Left ventricle myocardium inferior (tissue), 1 donor: ENCODE measurements around the gene UQCC2. TPM values are rescaled to one million over a fixed set of nuclear protein-coding genes. Genes with fewer than 3 reads are reported as not detected.

Experiments used
- DNase-seq: peaks from one replicate; pipeline ENCODE4 v3.0.0-alpha.2; 2020
- H3K27ac ChIP-seq: fragments of 200-600 bp; replicated peaks from 2 replicates; pipeline ENCODE4 v1.8.0; 2021
- H3K27me3 ChIP-seq: fragments of 200-600 bp; 2 replicates; pipeline ENCODE4 v1.8.0; 2021; ENCODE audit warnings: low read depth
- H3K36me3 ChIP-seq: fragments of 200-600 bp; 2 replicates; pipeline ENCODE4 v1.8.0; 2021
- H3K4me1 ChIP-seq: fragments of 200-600 bp; 2 replicates; pipeline ENCODE4 v1.8.0; 2021
- H3K4me3 ChIP-seq: fragments of 200-600 bp; 2 replicates; pipeline ENCODE4 v1.8.0; 2021; ENCODE audit warnings: mild to moderate bottlenecking, moderate library complexity
- H3K9me3 ChIP-seq: fragments of 200-600 bp; replicated peaks from 2 replicates; pipeline ENCODE4 v1.8.0; 2021
- intact Hi-C: fragments of 100-400 bp; cut with micrococcal nuclease; formaldehyde crosslinking; loops from one replicate; pipeline ENCODE4 v1.11.0; 2022
- total RNA-seq: library from RNA; stranded (reverse); fragmentation: NEBNext Ultra II Directional; extraction: Animal tissue kit (Norgen Biotek cat#: 25700); gene quantifications from one replicate; pipeline ENCODE4 v1.2.1, GENCODE V29; 2021
- TF ChIP-seq, protein P1 (sequence below): fragments of 200-600 bp; IDR thresholded peaks from 2 replicates; pipeline ENCODE4 v1.8.0; 2021; ENCODE audit warnings: antibody characterized with exemption, mild to moderate bottlenecking, borderline replicate concordance
- donor health status: DM: no; HTN: yes; CAD: no; lungs with severe emphysema.

The UQCC2 gene
- total RNA-seq, 1 donor from 2014 or later: 199 TPM

GRCh38 chr6:33684428-33684896, 27.0 kb downstream of the UQCC2 start:
- H3K4me1 ChIP-seq: no peaks in the 10 kb centered on the region
- TF ChIP-seq, protein P1, sequence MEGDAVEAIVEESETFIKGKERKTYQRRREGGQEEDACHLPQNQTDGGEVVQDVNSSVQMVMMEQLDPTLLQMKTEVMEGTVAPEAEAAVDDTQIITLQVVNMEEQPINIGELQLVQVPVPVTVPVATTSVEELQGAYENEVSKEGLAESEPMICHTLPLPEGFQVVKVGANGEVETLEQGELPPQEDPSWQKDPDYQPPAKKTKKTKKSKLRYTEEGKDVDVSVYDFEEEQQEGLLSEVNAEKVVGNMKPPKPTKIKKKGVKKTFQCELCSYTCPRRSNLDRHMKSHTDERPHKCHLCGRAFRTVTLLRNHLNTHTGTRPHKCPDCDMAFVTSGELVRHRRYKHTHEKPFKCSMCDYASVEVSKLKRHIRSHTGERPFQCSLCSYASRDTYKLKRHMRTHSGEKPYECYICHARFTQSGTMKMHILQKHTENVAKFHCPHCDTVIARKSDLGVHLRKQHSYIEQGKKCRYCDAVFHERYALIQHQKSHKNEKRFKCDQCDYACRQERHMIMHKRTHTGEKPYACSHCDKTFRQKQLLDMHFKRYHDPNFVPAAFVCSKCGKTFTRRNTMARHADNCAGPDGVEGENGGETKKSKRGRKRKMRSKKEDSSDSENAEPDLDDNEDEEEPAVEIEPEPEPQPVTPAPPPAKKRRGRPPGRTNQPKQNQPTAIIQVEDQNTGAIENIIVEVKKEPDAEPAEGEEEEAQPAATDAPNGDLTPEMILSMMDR: no peak
- no peak overlapping the region for H3K4me3 ChIP-seq
- peaks cover 80% of the 10 kb centered on the region for H3K36me3 ChIP-seq
- H3K9me3 ChIP-seq: no peaks in the 10 kb centered on the region
- DNase-seq: no peak
- intact Hi-C loops: no loop called here
- no peak overlapping the region for H3K27ac ChIP-seq
- H3K27me3 ChIP-seq: no peaks in the 10 kb centered on the region

- no peak for DNase-seq
- TF ChIP-seq, protein P1: no peak
- Histone ChIP-seq H3K36me3 (peaks cover 74% of the 10 kb centered on the region), H3K4me3 (no peak overlapping the region), H3K27ac (no peak overlapping the region), H3K27me3 (no peaks in the 10 kb centered on the region), H3K9me3 (no peaks in the 10 kb centered on the region), H3K4me1 (no peaks in the 10 kb centered on the region)
- intact Hi-C loops: no loop called here
These were observed 27.7 kb downstream of the UQCC2 start for GRCh38 chr6:33683576-33684427.

- Histone ChIP-seq H3K27ac (no peak overlapping the region), H3K9me3 (no peaks in the 10 kb centered on the region), H3K36me3 (peaks cover 74% of the 10 kb centered on the region), H3K4me3 (no peak overlapping the region), H3K27me3 (no peaks in the 10 kb centered on the region), H3K4me1 (no peaks in the 10 kb centered on the region)
- intact Hi-C loops: no loop called here
- DNase-seq: no peak
- TF ChIP-seq, protein P1: no peak
These were observed 28.4 kb downstream of the UQCC2 start for GRCh38 chr6:33683051-33683571.

DNA sequence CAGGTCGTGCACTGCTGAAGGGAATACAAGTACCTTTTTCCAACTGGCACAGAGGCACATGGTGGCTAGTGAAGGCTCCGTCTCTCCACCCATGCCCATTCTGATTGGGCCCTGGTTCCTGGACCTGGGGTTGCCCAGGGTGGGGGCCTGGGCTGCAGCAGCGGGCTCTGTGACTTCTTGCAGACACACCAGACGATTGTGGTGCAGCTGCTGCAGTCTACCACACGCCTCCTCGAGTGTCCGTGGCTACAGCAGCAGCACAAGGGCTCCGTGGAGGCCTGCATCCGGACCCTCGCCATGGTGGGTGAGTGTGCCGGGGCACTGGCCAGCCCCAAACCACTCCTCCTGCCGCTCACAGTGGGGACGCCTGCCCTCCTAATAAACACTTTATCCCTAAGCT, 29.2 kb downstream of the UQCC2 start:
- TF ChIP-seq, protein P1: no peak
- H3K36me3 ChIP-seq: peaks cover 74% of the 10 kb centered on the region

GRCh38 chr6:33679761-33680160, 31.7 kb downstream of the UQCC2 start:
- H3K27me3 ChIP-seq: no peaks in the 10 kb centered on the region
- H3K4me3 ChIP-seq: no peak overlapping the region
- TF ChIP-seq, protein P1: no peak
- H3K9me3 ChIP-seq: no peaks in the 10 kb centered on the region
- H3K36me3 ChIP-seq: peaks cover 69% of the 10 kb centered on the region
- DNase-seq: no peak
- intact Hi-C loops: loop anchor here (10.0 kb wide), 1 partner anchor 95 kb away; the partner anchor contains the start of gene BAK1
- H3K27ac ChIP-seq: no peak overlapping the region
- H3K4me1 ChIP-seq: no peaks in the 10 kb centered on the region

More for the DNA sequence above, 29.2 kb downstream of the UQCC2 start:
- no peaks in the 10 kb centered on the region for H3K27me3 ChIP-seq
- intact Hi-C loops: no loop called here
- H3K27ac ChIP-seq: no peak overlapping the region
- no peak for DNase-seq
- H3K9me3 ChIP-seq: no peaks in the 10 kb centered on the region
- no peaks in the 10 kb centered on the region for H3K4me1 ChIP-seq
- H3K4me3 ChIP-seq: no peak overlapping the region
